Keratinocyte (primary cell): Measurements from ENCODE around the gene PLPPR2.

ENCODE experiments used
- CTCF ChIP-seq, 3 experiments: IDR thresholded peaks in 1 of 3; conservative IDR thresholded peaks in 1 of 3; optimal IDR thresholded peaks in 1 of 3; 2 replicates in 2 of 3; 3 replicates in 1 of 3; pipeline versions ENCODE3 to v1.5.1; 2011; ENCODE audit warnings: low read length in 3 of 3, mild to moderate bottlenecking in 3 of 3, moderate library complexity in 2 of 3, control low read depth in 1 of 3, inconsistent platforms in 1 of 3; ENCODE audit not compliant: insufficient read depth in 2 of 3; ENCODE audit errors: extremely low read depth in 1 of 3
- EZH2 ChIP-seq: IDR thresholded peaks from one replicate; pipeline ENCODE4 v1.6.1; 2012; ENCODE audit warnings: inconsistent platforms, mild to moderate bottlenecking, low read length, moderate library complexity

- no peak for TF ChIP-seq CTCF (optimal IDR thresholded peaks at IDR 0.05 in 1 of 3, IDR thresholded peaks at IDR 0.05 in 1 of 3, conservative IDR thresholded peaks at IDR 0.05 in 1 of 3; ENCODE audit: extremely low read depth in 1 of 3, insufficient read depth in 2 of 3, low read length in 3 of 3)
- no peak for TF ChIP-seq EZH2
These were observed 24.7 kb downstream of the PLPPR2 start for GRCh38 chr19:11379857-11380350.
